Astrocyte (in vitro differentiated cells and primary cell): ENCODE data around the gene NPC1L1. TPM values are rescaled to one million over a fixed set of nuclear protein-coding genes. Genes with fewer than 3 reads are reported as not detected.
"Not testable (repeated sequence)": the region's sequence is repeated elsewhere in the genome, so short reads cannot be mapped to it uniquely, and the experiment has no call there.

Experiments
- DNase-seq: peaks from one replicate; pipeline ENCODE4 v3.0.0-alpha.2; 2010; ENCODE audit warnings: low read depth
- FAIRE-seq: peaks from 2 replicates; lab custom pipeline; 2011; peaks lifted over from hg19 to GRCh38; lab: Jason Lieb, UNC
- H2AFZ ChIP-seq: 2 replicates; pipeline ENCODE4 v1.6.0; 2012; ENCODE audit warnings: low read depth, low read length, inconsistent platforms
- H3K27ac ChIP-seq: 2 replicates; pipeline ENCODE4 v1.5.1; 2011; ENCODE audit warnings: low read depth, low read length, inconsistent platforms
- H3K27me3 ChIP-seq: 2 replicates; pipeline ENCODE4 v1.6.0; 2011; ENCODE audit warnings: low read length, inconsistent platforms; ENCODE audit not compliant: insufficient read depth
- H3K36me3 ChIP-seq: 2 replicates; pipeline ENCODE4 v1.5.1; 2011; ENCODE audit warnings: low read length, inconsistent platforms; ENCODE audit not compliant: insufficient read depth
- H3K4me1 ChIP-seq: 2 replicates; pipeline ENCODE4 v1.5.1; 2011; ENCODE audit warnings: low read length, inconsistent platforms; ENCODE audit not compliant: insufficient read depth
- H3K4me2 ChIP-seq: 2 replicates; pipeline ENCODE4 v1.6.0; 2012; ENCODE audit warnings: low read length, inconsistent platforms
- H3K4me3 ChIP-seq: 2 replicates; pipeline ENCODE4 v1.5.1; 2011; ENCODE audit warnings: low read depth, mild to moderate bottlenecking, low read length, inconsistent platforms; ENCODE audit not compliant: insufficient read depth
- H3K79me2 ChIP-seq: 2 replicates; pipeline ENCODE4 v1.6.0; 2012; ENCODE audit warnings: mild to moderate bottlenecking, low read length, inconsistent platforms; ENCODE audit not compliant: insufficient read depth
- H3K9ac ChIP-seq: 2 replicates; pipeline ENCODE4 v1.6.0; 2012; ENCODE audit warnings: mild to moderate bottlenecking, low read length, inconsistent platforms
- H3K9me3 ChIP-seq: 2 replicates; pipeline ENCODE4 v1.5.1; 2012; ENCODE audit warnings: low read depth, mild to moderate bottlenecking, low read length, inconsistent platforms; ENCODE audit not compliant: insufficient read depth
- H4K20me1 ChIP-seq: 2 replicates; pipeline ENCODE4 v1.6.0; 2012; ENCODE audit warnings: low read length, inconsistent platforms; ENCODE audit not compliant: insufficient read depth
- H3K27ac Mint-ChIP-seq: one replicate; pipeline ENCODE4 v1.8.0; 2021; ENCODE audit warnings: mild to moderate bottlenecking, mixed read lengths; ENCODE audit not compliant: unreplicated experiment
- H3K27me3 Mint-ChIP-seq: one replicate; pipeline ENCODE4 v1.8.0; 2021; ENCODE audit warnings: low read depth, mixed read lengths; ENCODE audit not compliant: unreplicated experiment
- H3K36me3 Mint-ChIP-seq: one replicate; pipeline ENCODE4 v1.8.0; 2021; ENCODE audit warnings: low read depth, mixed read lengths; ENCODE audit not compliant: unreplicated experiment
- H3K4me1 Mint-ChIP-seq: one replicate; pipeline ENCODE4 v1.8.0; 2021; ENCODE audit warnings: low read depth, mixed read lengths; ENCODE audit not compliant: unreplicated experiment
- H3K4me3 Mint-ChIP-seq: one replicate; pipeline ENCODE4 v1.8.0; 2021; ENCODE audit warnings: mild to moderate bottlenecking, moderate library complexity, mixed read lengths; ENCODE audit not compliant: unreplicated experiment
- H3K9me3 Mint-ChIP-seq: one replicate; pipeline ENCODE4 v1.8.0; 2021; ENCODE audit warnings: mild to moderate bottlenecking, mixed read lengths; ENCODE audit not compliant: unreplicated experiment
- CTCF ChIP-seq: IDR thresholded peaks from 2 replicates; pipeline ENCODE4 v1.5.1; 2011; ENCODE audit warnings: low read depth, mild to moderate bottlenecking, inconsistent platforms, low read length, moderate library complexity; ENCODE audit not compliant: insufficient read depth
- EZH2 ChIP-seq: IDR thresholded peaks from 2 replicates; pipeline ENCODE4 v1.6.1; 2012; ENCODE audit warnings: mild to moderate bottlenecking, low read length, inconsistent platforms; ENCODE audit not compliant: insufficient read depth
- total RNA-seq: library from RNA; stranded (reverse); gene quantifications from 2 replicates; pipeline ENCODE4 v1.2.1, GENCODE V29; 2021

Gene NPC1L1
- total RNA-seq, 1 donor from 2014 or later, result 0.07 TPM

- DNase-seq (no peak), FAIRE-seq (no peak)
- Histone ChIP-seq H3K79me2 (no peaks in the 10 kb centered on the region), H3K9me3 (no peaks in the 10 kb centered on the region), H4K20me1 (no peaks in the 10 kb centered on the region), H3K4me3 (no peak overlapping the region), H3K9ac (no peak overlapping the region), H3K36me3 (no peaks in the 10 kb centered on the region), H3K4me1 (peaks cover 4% of the 10 kb centered on the region), H3K27me3 (no peaks in the 10 kb centered on the region), H3K27ac (no peak overlapping the region), H2AFZ (no peak overlapping the region), H3K4me2 (no peak overlapping the region)
- Mint-ChIP-seq H3K27me3 (peaks cover 3% of the 10 kb centered on the region), H3K9me3 (no peaks in the 10 kb centered on the region), H3K36me3 (no peaks in the 10 kb centered on the region), H3K4me3 (no peak overlapping the region), H3K4me1 (peaks cover 4% of the 10 kb centered on the region), H3K27ac (no peak overlapping the region)
- no peak for TF ChIP-seq EZH2
- TF ChIP-seq CTCF, result no peak
These were observed 16.4 kb upstream of the NPC1L1 start for GRCh38 chr7:44557485-44557884.

DNA sequence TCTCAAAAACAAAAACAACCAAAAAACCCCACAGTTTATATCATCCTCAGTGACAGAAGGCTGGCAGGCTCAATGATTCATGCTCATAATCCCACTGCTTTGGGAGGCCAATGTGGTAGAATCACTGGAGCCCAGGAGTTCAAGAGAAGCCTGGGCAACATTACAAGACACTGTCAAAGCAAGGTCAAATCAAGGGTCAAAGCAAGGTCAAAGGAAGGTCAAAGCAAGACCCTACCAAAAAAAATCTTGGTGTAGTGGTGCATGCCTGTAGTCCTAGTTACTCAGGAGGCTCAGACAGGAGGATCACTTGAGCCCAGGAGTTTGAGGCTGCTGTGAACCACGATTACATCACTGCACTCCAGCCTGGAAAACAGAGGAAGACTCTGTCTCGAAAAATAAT lies 14.2 kb upstream of the NPC1L1 start:
- Histone ChIP-seq H3K9ac (no peak overlapping the region), H3K9me3 (no peaks in the 10 kb centered on the region), H3K4me3 (no peak overlapping the region), H3K4me2 (no peak overlapping the region), H2AFZ (no peak overlapping the region), H3K27ac (no peak overlapping the region), H3K36me3 (no peaks in the 10 kb centered on the region), H3K27me3 (peaks cover 3% of the 10 kb centered on the region), H3K79me2 (no peaks in the 10 kb centered on the region), H4K20me1 (no peaks in the 10 kb centered on the region), H3K4me1 (no peaks in the 10 kb centered on the region)
- no peak for TF ChIP-seq EZH2
- TF ChIP-seq CTCF, result no peak
- H3K4me1 Mint-ChIP-seq, result no peaks in the 10 kb centered on the region
- H3K27me3 Mint-ChIP-seq, result peaks cover 3% of the 10 kb centered on the region
- DNase-seq, result no peak
- no peak overlapping the region for H3K4me3 Mint-ChIP-seq
- no peaks in the 10 kb centered on the region for H3K36me3 Mint-ChIP-seq
- no peaks in the 10 kb centered on the region for H3K9me3 Mint-ChIP-seq
- H3K27ac Mint-ChIP-seq, result no peak overlapping the region
- FAIRE-seq, result no peak

DNA sequence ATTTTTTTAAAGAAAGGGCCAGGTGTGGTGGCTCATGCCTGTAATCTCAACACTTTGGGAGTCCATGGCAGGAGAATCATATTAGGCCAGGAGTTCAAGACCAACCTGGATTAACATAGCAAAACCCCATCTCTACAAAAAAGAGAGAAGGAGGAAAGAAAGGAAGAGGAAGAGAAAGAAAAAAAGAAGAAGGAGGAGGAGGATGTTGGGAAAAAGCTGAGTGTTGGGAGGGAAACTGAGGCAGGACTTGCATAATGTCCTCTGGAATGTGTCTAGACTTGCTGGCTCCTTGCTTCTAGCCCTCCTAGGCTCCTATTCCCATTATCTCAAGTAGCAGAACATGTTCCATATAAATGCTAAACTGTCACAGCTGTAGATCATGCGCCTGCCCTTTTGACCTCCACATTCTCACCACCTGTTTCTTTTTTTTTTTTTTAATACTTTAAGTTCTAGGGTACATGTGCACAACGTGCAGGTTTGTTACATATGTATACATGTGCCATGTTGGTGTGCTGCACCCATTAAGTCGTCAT lies 11.4 kb upstream of the NPC1L1 start:
- not testable (repeated sequence) for H3K27ac ChIP-seq, H3K4me1 Mint-ChIP-seq, H3K4me2 ChIP-seq, H2AFZ ChIP-seq, H3K9me3 ChIP-seq, H3K9me3 Mint-ChIP-seq, H3K4me3 Mint-ChIP-seq, H3K79me2 ChIP-seq, H3K4me1 ChIP-seq, H3K36me3 Mint-ChIP-seq, H3K27ac Mint-ChIP-seq, H3K27me3 Mint-ChIP-seq, DNase-seq, H4K20me1 ChIP-seq, H3K9ac ChIP-seq, H3K4me3 ChIP-seq, H3K27me3 ChIP-seq, H3K36me3 ChIP-seq, FAIRE-seq
